SU-DHL-6 (cell line): ENCODE results near the gene BUB3.

Source experiments
- CTCF ChIP-seq: fragments of 200-600 bp; sonication (generic); IDR thresholded peaks from one replicate; pipeline ENCODE4 v1.5.1; 2017; ENCODE audit warnings: antibody characterized with exemption, mild to moderate bottlenecking, low read length, moderate library complexity; ENCODE audit not compliant: insufficient read depth, poor library complexity, severe bottlenecking
- EZH2phosphoT487 ChIP-seq: fragments of 200-600 bp; sonication (generic), shearing (Covaris generic); conservative IDR thresholded peaks from 2 replicates; pipeline ENCODE4 v1.6.1; 2018; ENCODE audit warnings: mild to moderate bottlenecking, antibody characterized with exemption, low read length, moderate library complexity, mixed read lengths

- TF ChIP-seq CTCF (no peak), EZH2phosphoT487 (no peak)
Measured at GRCh38 chr10:123144697-123145541, 9.3 kb upstream of the BUB3 start.
